ENCODE results near the gene ADRB1. TPM values are rescaled to one million over a fixed set of nuclear protein-coding genes. Genes with fewer than 3 reads are reported as not detected.

Gene ADRB1
- total RNA-seq, 3 donors from 2014 or later (not counting 1 experiment from before 2014, with no cell fraction given): 0.12 to 2.9 (median 2.1) TPM

GRCh38 chr10:114044247-114045135 lies 825 bp downstream of the ADRB1 start:
- H3K27ac ChIP-seq (ENCODE audit: low read length): no peak overlapping the region
- H3K4me3 Mint-ChIP-seq: peak overlapping the region; percentile 85
- H3K9me3 Mint-ChIP-seq: no peaks in the 10 kb centered on the region
- H3K27me3 ChIP-seq (ENCODE audit: control insufficient read depth, insufficient read depth, low read length): peaks cover 36% of the 10 kb centered on the region
- no peaks in the 10 kb centered on the region for H3K36me3 Mint-ChIP-seq
- H3K36me3 ChIP-seq (ENCODE audit: control insufficient read depth, insufficient read depth, low read length): no peaks in the 10 kb centered on the region
- H3K27me3 Mint-ChIP-seq (ENCODE audit: low read depth in 2 of 2): peaks cover 54 to 55% of the 10 kb centered on the region in 2 donors
- H3K9me3 ChIP-seq (ENCODE audit: control insufficient read depth, insufficient read depth, low read length): no peaks in the 10 kb centered on the region
- peak overlapping the region in 1 of 2 donors; percentile 61 for H3K27ac Mint-ChIP-seq
- DNase-seq: peak in 1 of 2 donors; percentile 25
- TF ChIP-seq CTCF (IDR thresholded peaks at IDR 0.05): no peak
- peak overlapping the region; percentile 7 for H3K4me3 ChIP-seq (ENCODE audit: low read length)
- 19% methylated on average over 106 of the region's 106 CpGs for WGBS (ENCODE audit: insufficient coverage)
- peaks cover 16% of the 10 kb centered on the region for H3K4me1 ChIP-seq (ENCODE audit: control insufficient read depth, insufficient read depth, low read length)
- peak in 1 of 3 donors; percentile 14 for ATAC-seq
- intact Hi-C loops (cut with micrococcal nuclease): no loop called here
- H3K4me1 Mint-ChIP-seq: peaks cover 18 to 19% of the 10 kb centered on the region in 2 donors

GRCh38 chr10:114045136-114046086 lies 1.7 kb downstream of the ADRB1 start:
- H3K4me3 Mint-ChIP-seq: peak overlapping the region; percentile 90
- H3K36me3 Mint-ChIP-seq: no peaks in the 10 kb centered on the region
- DNase-seq: peak in 1 of 2 donors; percentile 33
- TF ChIP-seq CTCF (IDR thresholded peaks at IDR 0.05): no peak
- peaks cover 16% of the 10 kb centered on the region for H3K4me1 ChIP-seq (ENCODE audit: control insufficient read depth, insufficient read depth, low read length)
- H3K36me3 ChIP-seq (ENCODE audit: control insufficient read depth, insufficient read depth, low read length): no peaks in the 10 kb centered on the region
- ATAC-seq: peak; percentile 34 to 64 (median 62)
- H3K27me3 Mint-ChIP-seq (ENCODE audit: low read depth in 2 of 2): peaks cover 49 to 51% of the 10 kb centered on the region in 2 donors
- no peaks in the 10 kb centered on the region for H3K9me3 ChIP-seq (ENCODE audit: control insufficient read depth, insufficient read depth, low read length)
- peak overlapping the region in 1 of 2 donors; percentile 69 for H3K27ac Mint-ChIP-seq
- H3K9me3 Mint-ChIP-seq: no peaks in the 10 kb centered on the region
- no peak overlapping the region for H3K4me3 ChIP-seq (ENCODE audit: low read length)
- intact Hi-C loops (cut with micrococcal nuclease): no loop called here
- peaks cover 18 to 19% of the 10 kb centered on the region in 2 donors for H3K4me1 Mint-ChIP-seq
- H3K27me3 ChIP-seq (ENCODE audit: control insufficient read depth, insufficient read depth, low read length): peaks cover 39% of the 10 kb centered on the region
- no peak overlapping the region for H3K27ac ChIP-seq (ENCODE audit: low read length)
- 5% methylated on average over 74 of the region's 78 CpGs for WGBS (ENCODE audit: insufficient coverage)

GRCh38 chr10:114046087-114046458 lies 2.4 kb downstream of the ADRB1 start:
- WGBS (ENCODE audit: insufficient coverage): 72% methylated on average over 7 of the region's 7 CpGs
- Mint-ChIP-seq H3K27me3 (ENCODE audit: low read depth in 2 of 2) (peaks cover 48 to 51% of the 10 kb centered on the region in 2 donors), H3K27ac (peak overlapping the region in 1 of 2 donors; percentile 69), H3K4me1 (peaks cover 18 to 19% of the 10 kb centered on the region in 2 donors), H3K9me3 (no peaks in the 10 kb centered on the region), H3K4me3 (peak overlapping the region; percentile 90), H3K36me3 (no peaks in the 10 kb centered on the region)
- ATAC-seq (no peak), DNase-seq (no peak)
- Histone ChIP-seq H3K4me1 (ENCODE audit: control insufficient read depth, insufficient read depth, low read length) (peaks cover 16% of the 10 kb centered on the region), H3K9me3 (ENCODE audit: control insufficient read depth, insufficient read depth, low read length) (no peaks in the 10 kb centered on the region), H3K27me3 (ENCODE audit: control insufficient read depth, insufficient read depth, low read length) (peaks cover 39% of the 10 kb centered on the region), H3K4me3 (ENCODE audit: low read length) (no peak overlapping the region), H3K27ac (ENCODE audit: low read length) (no peak overlapping the region), H3K36me3 (ENCODE audit: control insufficient read depth, insufficient read depth, low read length) (no peaks in the 10 kb centered on the region)
- TF ChIP-seq CTCF (IDR thresholded peaks at IDR 0.05): no peak
- intact Hi-C loops (cut with micrococcal nuclease): no loop called here
